ENCODE results near the gene SEZ6L.

DNA sequence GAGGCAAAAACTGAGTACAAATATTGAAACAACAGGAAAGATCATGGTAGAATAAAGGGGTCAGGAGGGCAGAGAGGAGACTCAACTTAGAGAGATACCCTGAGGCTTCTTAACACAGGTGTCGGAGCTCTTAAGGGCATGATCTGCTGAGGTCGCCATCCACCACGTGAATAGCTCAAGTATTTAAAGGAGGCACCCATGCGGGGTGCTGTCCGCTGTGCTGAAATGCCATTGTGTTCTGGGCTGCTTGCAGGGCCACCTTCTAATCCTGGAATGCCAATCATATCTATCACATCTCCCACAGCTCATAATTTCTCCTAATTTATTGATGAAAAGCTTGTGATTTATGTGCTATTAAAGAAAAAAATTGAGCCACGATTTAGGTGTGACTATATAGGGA is 90.2 kb downstream of the SEZ6L start:
- TF ChIP-seq, protein P1, sequence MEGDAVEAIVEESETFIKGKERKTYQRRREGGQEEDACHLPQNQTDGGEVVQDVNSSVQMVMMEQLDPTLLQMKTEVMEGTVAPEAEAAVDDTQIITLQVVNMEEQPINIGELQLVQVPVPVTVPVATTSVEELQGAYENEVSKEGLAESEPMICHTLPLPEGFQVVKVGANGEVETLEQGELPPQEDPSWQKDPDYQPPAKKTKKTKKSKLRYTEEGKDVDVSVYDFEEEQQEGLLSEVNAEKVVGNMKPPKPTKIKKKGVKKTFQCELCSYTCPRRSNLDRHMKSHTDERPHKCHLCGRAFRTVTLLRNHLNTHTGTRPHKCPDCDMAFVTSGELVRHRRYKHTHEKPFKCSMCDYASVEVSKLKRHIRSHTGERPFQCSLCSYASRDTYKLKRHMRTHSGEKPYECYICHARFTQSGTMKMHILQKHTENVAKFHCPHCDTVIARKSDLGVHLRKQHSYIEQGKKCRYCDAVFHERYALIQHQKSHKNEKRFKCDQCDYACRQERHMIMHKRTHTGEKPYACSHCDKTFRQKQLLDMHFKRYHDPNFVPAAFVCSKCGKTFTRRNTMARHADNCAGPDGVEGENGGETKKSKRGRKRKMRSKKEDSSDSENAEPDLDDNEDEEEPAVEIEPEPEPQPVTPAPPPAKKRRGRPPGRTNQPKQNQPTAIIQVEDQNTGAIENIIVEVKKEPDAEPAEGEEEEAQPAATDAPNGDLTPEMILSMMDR (IDR thresholded peaks at IDR 0.05): no peak
- no peak for TF ChIP-seq POLR2A (IDR thresholded peaks at IDR 0.05)

Data from lower leg skin (tissue), 3 donors.